ENCODE results near the gene FTH1. TPM values are rescaled to one million over a fixed set of nuclear protein-coding genes. Genes with fewer than 3 reads are reported as not detected.

The FTH1 gene
- polyA plus RNA-seq, 1 donor, result 1,297 TPM

- peak; percentile 68 for DNase-seq (ENCODE audit: low read depth)
Observed at GRCh38 chr11:61949169-61950034, 18.0 kb downstream of the FTH1 start.

GRCh38 chr11:61948505-61948904, 18.9 kb downstream of the FTH1 start:
- DNase-seq (ENCODE audit: low read depth), result no peak

DNA sequence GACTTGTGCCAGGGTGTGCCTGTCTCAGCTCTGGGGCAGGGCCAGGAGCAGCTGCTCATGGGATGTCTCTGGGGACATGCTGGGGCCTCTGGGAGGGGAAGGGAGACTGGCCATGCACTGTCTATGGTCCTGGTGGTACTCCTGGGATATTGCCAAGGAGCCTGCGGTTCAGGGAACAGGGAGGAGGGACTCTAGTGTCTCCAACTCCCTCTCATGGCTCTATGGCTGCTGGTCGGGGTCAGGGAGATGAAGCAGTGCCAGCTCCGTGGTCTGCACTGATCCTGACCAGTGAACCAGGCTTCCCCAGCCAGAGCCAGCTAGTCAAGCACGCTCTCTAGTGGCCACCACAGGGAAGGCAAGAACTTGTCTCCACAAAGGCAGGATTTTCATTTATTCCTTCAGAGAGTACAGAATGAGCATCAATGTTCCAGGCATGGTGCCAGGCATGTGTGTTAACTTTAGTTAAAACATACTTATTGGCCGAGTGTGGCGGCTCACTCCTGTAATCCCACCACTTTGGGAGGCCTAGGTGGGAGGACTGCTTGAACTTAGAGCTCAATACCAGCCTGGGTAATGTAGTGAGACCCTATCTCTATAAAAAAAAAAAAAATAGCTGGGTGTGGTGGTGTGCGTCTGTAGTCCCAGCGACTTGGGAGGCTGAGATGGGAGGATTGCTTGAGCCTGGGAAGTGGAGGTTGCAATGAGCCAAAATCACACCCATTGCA, 19.8 kb downstream of the FTH1 start:
- DNase-seq (ENCODE audit: low read depth), result peak; percentile 94

- DNase-seq (ENCODE audit: low read depth), result no peak
Observed at GRCh38 chr11:61946894-61947293, 20.5 kb downstream of the FTH1 start.

GRCh38 chr11:61945191-61945590, 22.2 kb downstream of the FTH1 start:
- DNase-seq (ENCODE audit: low read depth), result no peak

- no peak for DNase-seq (ENCODE audit: low read depth)
Observed at GRCh38 chr11:61940466-61940865, 27.0 kb downstream of the FTH1 start.

GRCh38 chr11:61935861-61936260, 31.6 kb downstream of the FTH1 start:
- no peak for DNase-seq (ENCODE audit: low read depth)

DNA sequence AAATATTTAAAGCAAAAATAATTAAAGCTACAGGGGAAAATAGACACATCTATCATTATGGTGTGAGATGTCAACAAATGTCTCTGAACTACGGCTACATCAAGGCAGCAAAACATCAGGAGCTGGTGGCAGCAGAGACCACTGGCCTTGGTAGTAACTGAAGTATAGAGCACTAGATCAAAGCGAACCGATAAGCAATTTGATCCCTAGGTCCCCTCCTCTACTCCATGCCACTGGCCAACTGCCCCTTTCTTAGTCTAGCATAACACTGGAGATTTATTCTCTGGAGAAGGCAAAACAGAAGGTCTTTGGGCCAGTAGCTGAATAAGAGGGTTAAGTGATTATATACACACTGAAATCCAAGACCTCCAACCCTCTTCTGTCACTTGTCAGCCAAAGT, 36.5 kb downstream of the FTH1 start:
- DNase-seq (ENCODE audit: low read depth), result no peak

GRCh38 chr11:61928606-61929005, 38.8 kb downstream of the FTH1 start:
- no peak for DNase-seq (ENCODE audit: low read depth)

- no peak for DNase-seq (ENCODE audit: low read depth)
Observed at GRCh38 chr11:61927501-61927900, 39.9 kb downstream of the FTH1 start.

DNA sequence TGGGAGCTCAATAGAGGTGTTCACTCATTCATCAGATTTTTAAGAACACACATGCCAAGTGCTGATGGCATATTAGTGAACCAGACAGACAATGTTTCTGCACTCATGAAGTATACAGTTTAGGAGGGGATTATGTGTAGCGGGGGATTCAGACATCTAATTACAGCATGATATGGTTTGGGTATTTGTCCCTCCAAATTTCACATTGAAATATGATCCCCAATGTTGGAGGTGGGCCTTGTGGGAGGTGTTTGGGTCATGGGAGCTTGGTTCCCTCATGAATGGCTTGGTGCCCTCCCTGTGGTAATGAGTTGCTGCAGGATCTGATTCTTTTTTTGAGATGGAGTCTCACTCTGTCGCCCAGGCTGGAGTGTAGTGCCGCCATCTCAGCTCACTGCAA, 41.2 kb downstream of the FTH1 start:
- DNase-seq (ENCODE audit: low read depth), result no peak

DNA sequence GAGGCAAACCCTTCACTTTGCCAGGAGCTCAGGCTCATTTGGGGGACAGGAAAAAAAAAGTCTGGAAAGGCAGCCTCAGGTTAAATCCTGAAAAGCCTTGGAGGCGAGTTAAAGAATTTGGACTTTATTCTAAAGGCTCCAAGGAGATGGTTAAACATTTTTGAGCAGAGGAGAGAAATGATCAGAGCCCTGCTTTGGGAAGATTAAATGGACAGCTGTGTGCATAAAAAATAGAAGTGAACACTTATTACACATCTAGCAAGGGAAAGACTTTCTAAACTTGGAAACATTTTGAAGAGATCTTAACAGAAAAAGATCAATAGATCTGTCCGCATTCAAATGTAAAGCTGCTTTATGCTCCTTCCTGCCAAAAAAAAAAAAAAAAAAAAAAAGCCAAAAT, 41.7 kb downstream of the FTH1 start:
- no peak for DNase-seq (ENCODE audit: low read depth)

DNA sequence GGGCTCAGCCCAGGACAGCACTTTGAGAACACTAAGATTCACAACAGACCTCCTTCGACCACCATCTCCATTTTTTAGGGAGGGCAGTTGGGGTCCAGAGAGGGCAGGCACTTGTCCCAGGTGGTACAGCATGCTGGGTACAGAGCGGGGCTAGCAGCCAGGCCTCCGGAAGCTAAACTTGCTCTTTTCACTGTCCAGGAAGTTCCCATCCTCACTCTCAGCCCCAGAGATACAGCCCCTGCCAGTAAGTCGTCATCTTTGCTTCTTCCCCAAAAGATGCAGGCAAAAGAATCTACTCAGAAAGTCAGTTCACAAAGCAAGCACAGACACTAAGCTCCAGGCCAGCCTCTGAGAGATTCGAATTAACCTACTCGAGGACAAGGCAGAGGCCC, 43.4 kb downstream of the FTH1 start:
- no peak for DNase-seq (ENCODE audit: low read depth)

- peak; percentile 89 for DNase-seq (ENCODE audit: low read depth)
Observed at GRCh38 chr11:61923166-61924063, 44.0 kb downstream of the FTH1 start.

- DNase-seq (ENCODE audit: low read depth), result peak; percentile 84
Observed at GRCh38 chr11:61922539-61922938, 44.9 kb downstream of the FTH1 start.

GRCh38 chr11:61921446-61921845, 46.0 kb downstream of the FTH1 start:
- DNase-seq (ENCODE audit: low read depth), result no peak

DNA sequence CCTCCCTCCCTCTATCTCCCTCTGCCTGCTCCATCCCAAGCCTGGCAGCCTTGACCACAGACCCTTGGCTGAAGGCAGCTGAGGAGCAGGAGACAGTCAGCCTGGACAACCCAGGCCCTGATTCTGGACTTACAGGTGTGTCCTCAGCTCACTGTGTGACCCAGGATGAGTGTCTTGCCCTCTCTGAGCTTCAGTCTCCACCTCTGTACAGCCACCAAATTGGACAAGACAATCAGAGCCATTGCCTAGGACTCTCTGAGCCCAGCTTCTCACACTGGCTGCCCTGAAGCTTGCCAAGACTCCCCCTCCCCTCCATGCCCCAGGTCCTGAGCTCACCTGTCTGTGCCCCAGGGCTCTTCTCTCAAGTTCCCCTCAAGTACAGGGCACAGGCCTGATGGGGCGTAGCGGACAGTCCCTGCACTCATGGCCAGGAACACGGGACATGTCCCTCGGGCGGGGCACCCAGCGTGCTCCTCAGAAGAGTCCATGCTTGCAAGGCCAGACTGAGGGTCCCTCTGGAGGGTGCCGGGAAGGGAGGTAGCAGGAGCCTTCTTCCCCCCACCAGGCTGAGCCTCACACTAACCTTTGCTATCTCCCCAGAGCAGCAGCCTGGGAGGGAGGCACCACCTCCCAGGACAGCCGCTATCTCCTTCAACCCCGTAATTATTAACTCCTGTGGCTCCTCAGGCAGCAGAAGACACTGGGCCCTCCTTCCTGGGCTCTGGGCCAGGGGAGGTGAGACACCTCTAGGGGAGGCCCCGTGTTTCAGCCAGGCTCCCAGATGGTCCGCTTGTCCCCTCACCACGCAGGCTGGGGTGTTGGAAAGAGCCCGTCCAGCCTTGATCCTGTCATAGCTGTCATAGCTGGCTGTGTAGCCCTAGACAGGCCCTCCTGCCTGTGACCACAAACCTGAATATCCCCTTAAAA, 47.5 kb downstream of the FTH1 start:
- no peak for DNase-seq (ENCODE audit: low read depth)

GRCh38 chr11:61918938-61919704, 48.3 kb downstream of the FTH1 start:
- DNase-seq (ENCODE audit: low read depth), result no peak

DNA sequence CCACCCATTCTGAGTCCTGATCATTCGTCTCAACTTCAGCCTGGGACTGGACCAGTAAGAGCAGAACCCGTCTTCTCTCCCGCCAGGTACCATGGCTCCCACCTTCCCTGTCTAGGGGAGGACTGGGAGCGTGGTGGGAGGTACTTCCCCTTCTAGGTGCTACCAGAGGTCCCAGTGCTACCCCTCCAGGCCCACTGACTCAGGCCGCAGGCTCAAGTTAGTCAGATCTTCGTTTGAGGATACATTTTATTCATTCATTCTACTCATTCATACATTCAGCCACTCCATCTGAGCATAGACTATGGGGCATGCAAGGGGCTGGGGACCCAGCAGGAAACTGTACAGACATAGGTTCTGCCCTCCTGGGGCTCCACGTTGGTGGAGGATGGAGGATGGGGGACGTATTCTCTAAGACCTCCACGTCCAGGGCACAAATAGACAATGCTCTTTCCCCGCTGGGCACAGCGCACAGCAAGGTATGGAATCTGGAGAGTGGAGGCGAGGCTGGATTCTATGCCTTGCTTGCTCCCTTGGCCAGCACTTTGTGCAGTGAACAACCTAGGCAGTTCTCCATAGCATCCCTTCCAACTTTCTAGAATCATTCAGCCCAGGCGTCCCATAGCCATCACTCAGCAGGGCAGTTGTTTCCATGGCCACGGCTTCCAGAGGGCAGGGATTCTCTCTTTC, 49.0 kb downstream of the FTH1 start:
- DNase-seq (ENCODE audit: low read depth), result no peak

Data from forelimb muscle (tissue), 1 donor.